ENCODE measurements around the gene MISP3.

Gene MISP3

GRCh38 chr19:14080887-14081796, 8.6 kb downstream of the MISP3 start:
- DNase-seq (ENCODE audit: low read depth) = peak; percentile 98

- no peak for DNase-seq (ENCODE audit: low read depth)
Measured at GRCh38 chr19:14081797-14082674, 9.4 kb downstream of the MISP3 start.

- no peak for DNase-seq (ENCODE audit: low read depth)
Measured at GRCh38 chr19:14082675-14082960, 10.0 kb downstream of the MISP3 start.

DNA sequence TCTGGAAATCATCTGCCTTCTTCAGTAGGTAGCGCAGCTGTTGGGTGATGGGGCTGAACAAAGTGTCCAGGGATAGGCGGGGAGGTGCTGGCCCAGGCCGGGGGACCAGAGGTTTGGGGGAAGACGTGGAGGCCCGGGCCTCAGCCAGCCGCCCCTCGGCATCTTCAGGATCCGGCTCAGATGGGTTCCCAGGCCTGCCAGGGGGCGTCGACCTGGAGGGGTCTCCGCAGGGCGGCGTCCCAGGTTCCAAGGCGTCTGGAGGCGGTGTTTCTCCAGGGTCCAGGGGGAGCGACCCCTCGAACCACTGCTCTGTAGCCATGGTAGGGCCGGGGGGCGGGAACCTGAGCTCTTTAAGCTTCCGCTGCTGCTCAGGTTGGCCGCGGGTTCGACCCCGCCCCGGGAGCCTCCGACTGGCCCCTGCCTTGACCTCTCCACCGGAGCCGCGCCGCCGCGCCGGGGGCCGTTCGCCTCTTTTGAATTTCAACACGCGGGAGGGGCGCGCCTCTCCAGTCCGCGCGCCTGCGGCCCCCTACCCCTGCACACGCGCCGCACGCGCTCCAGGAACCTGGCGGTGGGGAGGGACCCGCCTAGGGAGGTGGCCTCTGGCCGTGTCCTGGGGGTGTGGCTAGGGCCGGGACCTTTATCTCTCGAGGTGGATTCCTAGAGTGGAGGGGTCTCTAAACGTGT, 12.9 kb downstream of the MISP3 start, which contains the start of gene C19orf67:
Gene C19orf67, minus strand, starts transcription at position 475 of the 687 bp plus-strand sequence. Its CDS starts 156 bp downstream, at position 319.
- no peak for DNase-seq (ENCODE audit: low read depth)

DNA sequence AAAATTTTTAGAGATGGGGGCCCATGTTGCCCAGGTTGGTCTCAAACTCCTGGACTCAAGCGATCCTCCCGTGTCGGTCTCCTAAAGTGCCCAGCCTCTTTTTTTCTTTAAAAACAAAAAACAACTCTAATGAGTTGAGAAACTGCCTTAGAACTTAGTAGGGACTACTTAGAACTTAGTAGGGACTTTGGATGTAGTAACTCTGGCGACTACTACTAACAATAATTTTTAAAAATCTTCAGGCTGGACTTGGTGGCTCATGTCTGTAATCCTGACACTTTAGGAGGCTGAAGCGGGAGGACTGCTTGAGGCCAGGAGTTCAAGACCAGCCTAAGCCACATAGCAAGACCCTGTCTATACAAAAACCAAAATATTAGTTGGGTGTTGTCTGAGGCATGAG, 13.5 kb downstream of the MISP3 start:
- DNase-seq (ENCODE audit: low read depth) = no peak

DNA sequence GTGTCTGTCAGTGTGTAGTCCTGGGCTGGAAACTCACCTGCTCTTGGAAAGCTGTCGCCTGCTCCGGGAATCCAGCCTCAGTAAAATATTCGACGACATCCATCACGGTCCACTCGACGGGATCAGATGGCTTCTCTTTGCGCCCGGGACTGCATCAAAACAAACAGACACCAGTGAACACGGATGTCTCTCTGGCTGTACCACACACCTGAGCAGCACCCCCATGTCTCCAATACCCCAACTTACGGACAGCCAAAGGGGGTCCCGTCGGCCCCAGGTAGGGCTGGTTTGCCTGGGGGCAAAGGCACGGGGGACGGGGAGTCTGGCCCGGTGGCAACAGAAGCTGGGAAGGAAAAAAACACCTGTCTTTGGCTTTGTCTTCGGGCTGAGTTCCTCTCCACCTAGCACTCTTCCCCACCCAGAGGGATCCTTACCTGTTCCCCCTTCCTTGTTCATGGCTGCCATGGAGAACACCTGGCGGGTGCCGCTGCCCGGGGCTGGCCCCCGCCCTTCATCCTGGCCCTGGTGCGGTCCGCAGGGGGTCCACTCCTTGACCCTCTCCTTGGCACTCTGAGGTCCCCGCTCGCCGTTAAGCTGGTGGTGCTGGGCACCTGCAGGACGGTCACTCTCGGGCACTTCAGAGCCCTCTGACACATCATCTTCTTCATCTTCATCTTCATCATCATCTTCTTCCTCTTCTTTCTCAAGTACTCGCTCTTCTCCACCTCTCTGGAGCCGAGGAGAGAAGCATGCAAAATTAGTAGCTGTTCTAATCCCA, 16.2 kb downstream of the MISP3 start:
- no peak for DNase-seq (ENCODE audit: low read depth)

DNA sequence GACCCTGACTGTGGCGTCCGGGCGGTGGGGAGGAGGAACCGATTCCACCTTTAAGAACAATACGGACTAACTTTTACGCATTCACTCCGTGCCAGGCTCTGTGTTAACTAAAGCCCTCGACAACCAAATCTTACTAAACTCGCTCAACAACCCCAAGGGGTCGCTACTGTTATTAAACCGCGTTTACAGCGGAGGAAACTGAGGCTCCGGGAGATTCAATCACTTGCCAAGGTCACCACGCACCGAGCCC, 16.8 kb downstream of the MISP3 start:
- DNase-seq (ENCODE audit: low read depth) = no peak

DNA sequence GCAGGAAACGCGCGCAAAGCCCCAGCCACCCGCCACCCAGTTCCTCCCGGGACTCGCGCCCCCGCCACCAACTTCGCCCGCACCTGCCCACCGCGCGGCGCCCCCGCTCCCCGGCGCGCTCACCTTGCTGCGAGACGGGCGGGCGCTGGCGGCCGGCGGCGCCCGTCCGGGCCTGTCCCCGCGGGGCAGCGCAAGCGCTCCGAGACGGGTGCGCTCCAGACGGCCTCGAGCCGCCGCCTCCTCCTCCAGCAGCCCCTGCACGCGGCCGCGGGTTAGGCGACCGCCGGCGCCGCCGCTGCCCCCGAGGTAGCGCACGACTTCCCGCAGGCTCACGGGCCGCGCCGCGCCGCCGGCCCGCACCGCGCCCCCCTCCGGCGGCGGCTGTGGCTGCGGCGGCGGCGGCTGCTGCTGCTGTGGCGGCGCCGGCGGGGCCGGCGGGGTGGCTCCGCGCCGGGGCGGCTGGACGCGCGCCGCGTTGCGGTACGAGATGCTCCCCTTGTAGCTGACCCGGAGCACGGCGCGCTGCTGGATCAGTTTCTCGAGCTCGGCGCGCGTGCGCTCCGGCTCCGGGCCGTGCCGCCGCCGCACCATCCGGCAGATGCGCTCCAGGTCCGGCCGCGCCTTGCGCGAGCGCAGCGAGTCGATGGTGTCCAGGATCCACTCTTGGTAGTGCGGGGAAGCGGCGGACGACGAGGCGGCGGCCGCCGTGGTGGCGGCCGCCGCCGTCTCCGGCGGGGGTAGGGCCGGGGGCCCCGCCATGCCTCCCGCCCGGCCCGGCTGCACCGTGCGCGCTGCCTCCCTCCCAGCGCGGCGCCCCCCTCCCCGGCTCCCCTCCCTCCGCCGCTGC, 17.3 kb downstream of the MISP3 start:
- DNase-seq (ENCODE audit: low read depth) = no peak

DNA sequence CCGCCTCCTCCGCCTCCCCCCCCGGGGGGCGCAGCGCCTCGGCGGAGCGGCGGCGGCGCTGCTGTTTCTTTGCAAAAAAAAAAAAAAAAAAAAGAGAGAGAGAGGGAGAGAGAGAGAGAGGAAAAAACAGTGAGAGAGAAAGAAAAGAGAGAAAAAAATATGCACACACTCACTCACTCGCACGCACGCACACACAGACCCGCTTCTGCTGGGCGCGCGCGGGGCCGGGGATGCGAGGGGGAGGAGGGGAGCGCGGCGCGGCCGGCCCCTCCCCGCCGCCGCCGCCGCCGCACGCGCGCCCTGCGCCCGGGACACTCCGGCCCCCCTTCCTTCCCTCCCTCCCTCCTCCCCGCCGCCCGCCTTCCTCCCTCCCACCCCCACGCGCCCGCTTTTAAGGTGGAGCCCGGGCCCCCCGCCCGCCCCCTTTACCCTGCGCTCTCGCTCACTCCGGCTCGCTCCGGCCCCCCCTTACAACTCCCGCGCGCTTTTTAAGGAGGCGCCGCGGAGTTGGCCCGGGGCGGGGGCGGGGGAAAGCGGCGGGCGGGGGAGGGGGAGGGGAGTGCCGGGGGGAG, 18.0 kb downstream of the MISP3 start, which contains the start of gene SAMD1:
Gene SAMD1, minus strand, starts transcription at position 243 of the 572 bp plus-strand sequence.
- no peak for DNase-seq (ENCODE audit: low read depth)

DNA sequence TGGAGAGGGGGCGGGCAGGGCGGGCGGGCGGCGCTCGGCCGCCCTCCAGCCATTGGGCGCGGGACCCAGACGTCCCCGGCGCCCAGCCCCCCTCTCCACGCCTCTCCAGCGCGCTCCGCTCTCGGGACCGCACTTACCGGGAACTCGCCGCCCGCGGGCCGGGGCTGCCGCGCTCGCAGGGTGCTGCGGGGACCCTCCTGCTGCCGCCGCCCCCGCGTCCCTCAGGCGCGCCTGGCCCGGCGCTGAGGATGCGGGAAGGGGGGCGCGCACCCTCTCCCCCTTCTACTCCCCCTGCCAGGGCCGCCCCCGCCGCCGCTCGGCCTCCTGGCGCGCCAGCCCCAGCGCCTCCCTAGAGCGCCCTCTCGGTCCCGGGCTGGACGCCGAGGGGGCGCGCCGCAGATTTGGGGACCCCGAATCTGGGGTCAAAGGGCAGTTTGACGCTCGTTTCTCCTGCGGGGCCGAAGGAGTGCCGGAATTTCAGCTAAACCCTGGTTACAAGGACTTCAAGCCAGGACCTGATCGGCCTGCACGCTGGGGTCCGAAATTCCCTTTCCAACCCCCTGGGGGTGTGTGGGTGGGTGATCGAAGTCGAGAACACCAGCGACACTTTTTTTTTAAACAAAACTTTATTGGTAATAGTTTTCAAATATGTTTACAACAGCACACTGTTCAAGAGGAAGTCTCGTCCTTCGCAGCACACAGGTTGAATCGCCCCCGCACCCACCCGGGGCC, 18.7 kb downstream of the MISP3 start:
- no peak for DNase-seq (ENCODE audit: low read depth)

DNA sequence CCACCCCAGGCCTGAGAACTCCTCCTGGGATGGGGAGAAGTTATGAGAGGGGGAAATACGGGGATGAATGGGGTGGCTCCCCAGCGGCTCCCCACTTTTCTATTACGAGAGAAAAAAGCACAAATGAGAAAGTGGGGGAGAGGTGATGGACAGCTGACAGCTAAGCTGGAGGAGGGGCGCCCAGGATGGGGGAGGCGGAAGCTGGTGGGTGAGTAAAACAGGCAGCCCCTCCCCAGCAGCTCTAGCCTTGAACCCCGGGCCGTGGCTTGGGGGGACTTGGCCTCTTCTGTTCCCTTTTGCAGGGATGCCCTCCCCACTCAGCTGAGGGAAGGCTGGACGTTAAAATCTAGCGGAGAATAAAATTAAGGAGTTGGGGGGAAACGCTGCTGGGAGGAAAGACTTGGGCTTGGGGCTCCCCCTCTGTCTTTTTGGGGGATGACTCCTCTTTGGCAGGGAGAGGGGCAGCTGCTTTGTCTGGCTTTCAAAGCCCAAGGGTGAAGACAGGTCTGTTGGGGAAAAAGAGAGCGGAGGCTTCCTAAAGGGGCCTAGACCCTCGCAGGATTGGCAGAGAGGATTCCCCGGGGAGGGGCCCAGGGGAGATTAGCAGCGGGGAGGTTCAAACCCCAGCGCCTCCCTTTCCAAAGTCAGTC, 19.4 kb downstream of the MISP3 start:
- no peak for DNase-seq (ENCODE audit: low read depth)

DNA sequence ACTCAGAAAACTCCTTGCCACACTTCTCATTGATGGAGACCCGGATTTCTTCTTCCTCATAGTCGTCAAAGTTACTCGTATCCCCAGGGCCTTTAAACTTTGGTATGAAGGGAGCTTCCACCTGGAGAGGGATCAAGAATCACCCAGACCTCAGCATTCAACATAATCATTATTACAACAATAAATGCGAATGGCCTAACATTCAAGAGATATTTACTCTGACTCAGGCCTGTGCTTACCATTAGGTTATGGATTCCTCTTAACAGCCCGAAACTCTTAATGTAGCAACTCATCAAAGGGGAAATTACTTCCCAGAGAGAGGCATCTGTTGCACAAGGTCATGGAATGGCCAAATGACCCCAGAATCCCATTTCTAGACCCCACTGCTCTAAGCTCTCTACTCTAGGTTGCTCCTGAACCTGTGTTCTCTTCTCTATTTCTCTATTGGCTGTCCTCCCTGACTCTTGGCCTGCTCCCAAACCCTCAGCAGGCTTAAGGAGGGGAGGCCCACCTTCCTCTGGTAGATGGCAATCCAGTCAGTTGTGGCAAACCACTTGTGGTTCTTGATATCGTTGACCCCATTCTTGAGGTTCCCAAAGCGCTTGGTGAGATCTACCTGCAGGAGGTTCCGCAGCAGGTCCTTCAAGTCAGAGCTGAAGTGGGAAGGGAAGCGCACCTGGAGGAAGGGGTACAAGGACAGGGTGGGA, 20.7 kb downstream of the MISP3 start:
- no peak for DNase-seq (ENCODE audit: low read depth)

DNA sequence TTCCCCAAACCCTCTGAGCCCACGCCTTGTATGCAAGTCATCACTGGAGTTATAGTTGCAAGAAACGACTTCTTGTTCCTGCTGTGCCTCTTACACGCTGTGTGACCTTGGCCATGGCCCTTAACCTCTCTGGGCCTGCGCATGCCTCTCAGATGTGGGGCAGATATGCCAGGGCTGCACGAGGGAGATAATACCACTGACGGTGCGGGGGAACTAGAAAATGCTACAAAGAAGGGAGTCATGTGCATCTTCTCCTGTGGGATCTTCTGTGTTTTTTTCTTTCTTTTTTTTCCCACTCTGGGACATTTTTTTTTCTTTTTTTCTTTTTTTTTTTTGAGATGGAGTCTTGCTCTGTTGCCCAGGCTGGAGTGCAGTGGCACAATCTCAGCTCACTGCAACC, 22.3 kb downstream of the MISP3 start:
- no peak for DNase-seq (ENCODE audit: low read depth)

DNA sequence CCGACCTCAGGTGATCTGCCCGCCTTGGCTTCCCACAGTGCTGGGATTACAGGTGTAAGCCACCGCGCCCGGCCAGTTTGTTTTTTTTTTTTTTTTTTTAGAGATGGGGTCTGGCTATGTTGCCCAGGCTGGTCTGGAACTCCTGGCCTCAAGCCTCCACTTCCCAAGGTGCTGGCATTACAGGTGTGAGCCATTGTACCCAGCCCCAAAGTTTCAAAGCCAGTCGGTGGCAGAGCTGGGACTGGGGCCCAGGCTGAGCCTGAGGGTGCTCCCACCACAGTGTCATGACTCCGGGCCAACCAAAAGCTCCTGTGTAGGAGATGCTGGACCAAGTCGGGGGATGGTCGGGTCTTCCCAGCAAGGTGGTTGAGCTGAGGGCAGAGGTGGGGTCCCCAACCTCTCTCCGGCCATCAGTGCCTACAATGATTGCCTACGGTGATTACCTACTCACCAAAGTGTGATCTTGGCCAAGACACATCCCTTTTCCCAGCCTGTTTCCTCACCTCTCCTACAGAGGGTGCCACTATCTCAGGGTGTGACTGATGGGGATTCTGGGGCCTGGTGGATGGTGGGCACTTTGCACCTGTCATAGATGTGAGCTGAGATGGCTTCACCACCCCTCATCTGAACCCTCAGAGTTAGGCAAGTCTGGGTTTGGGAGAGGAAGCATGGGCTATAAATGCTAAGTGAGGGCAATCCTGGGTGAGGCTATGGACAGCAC, 23.8 kb downstream of the MISP3 start:
- no peak for DNase-seq (ENCODE audit: low read depth)

DNA sequence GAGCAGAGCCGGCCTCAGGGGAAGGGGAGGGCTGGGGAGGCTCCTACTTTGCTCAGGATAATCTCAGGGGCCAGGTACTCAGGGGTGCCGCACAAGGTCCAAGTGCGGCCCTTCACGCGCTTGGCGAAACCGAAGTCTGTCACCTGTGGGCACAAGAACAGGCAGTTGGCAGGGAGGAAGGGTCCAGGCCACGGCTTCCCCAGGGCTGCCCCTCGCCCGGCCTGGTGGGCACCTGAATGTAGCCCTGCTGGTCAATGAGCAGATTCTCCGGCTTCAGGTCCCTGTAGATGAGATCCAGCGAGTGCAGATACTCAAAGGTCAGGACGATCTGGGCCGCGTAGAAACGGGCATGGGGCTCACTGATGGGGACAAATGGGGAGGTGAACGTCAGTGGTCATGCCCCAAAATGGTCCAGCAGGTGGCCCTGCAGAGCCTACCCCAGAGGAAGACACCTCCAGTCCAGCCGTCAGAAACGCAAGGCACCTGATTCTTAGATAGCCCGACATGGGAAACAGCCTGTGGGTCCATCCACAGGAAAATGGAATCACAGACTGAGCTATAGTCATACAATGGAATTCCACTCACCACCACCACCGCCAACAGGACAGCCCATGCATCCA, 25.1 kb downstream of the MISP3 start:
- no peak for DNase-seq (ENCODE audit: low read depth)

- no peak for DNase-seq (ENCODE audit: low read depth)
Measured at GRCh38 chr19:14101003-14101545, 28.5 kb downstream of the MISP3 start.

DNA sequence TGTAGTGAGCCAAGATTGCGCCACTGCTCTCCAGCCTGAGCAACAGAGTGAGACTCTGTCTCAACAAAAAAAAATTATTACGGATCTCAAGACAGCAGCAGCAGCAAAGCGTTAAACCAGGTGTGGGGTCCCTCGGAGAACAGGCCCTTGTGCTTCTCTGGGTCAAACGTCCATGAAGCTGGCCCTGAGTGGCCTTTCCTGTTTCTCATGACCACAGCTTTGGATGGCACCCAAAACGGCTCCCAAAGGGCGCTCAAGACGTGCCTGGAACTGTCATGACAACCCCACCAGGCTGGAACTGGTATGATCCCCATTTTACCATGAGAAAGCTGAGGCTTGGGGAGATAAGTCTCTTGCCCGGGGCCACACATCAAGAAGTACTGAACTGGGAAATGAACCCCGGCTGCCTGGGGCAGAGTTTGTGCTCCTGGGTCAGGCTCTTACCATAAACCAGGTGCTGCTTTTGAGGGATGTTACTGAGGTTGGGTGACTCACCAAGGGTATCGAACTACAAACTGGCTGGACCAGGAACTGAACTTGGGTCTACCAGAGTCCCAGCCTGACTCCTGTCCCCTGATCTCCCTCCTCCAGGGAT, 29.6 kb downstream of the MISP3 start:
- no peak for DNase-seq (ENCODE audit: low read depth)

All from non-pigmented ciliary epithelial cell (primary cell).